MM.1S (cell line): Measurements from ENCODE around the gene ING4.

Experiments used
- DNase-seq: peaks from one replicate; pipeline ENCODE4 v3.0.0-alpha.2; 2015
- H2AFZ ChIP-seq: fragments of 300-600 bp; sonication (generic); 2 replicates; pipeline ENCODE4 v1.6.0; 2016; ENCODE audit warnings: antibody characterized with exemption, low read length
- H3F3A ChIP-seq: fragments of 300-600 bp; sonication (generic); 2 replicates; pipeline ENCODE4 v1.6.1; 2016; ENCODE audit warnings: mild to moderate bottlenecking, antibody characterized with exemption, low read length, moderate library complexity, mixed read lengths; ENCODE audit not compliant: insufficient read depth
- H3K27ac ChIP-seq: fragments of 300-600 bp; sonication (generic); 2 replicates; pipeline ENCODE4 v1.5.1; 2016; ENCODE audit warnings: mild to moderate bottlenecking, low read length
- H3K27me3 ChIP-seq: fragments of 300-600 bp; sonication (generic); replicated peaks from 2 replicates; pipeline ENCODE4 v1.6.0; 2016; ENCODE audit warnings: low read length; ENCODE audit not compliant: insufficient read depth
- H3K36me3 ChIP-seq: fragments of 300-600 bp; sonication (generic); replicated peaks from 2 replicates; pipeline ENCODE4 v1.6.1; 2016; ENCODE audit warnings: mild to moderate bottlenecking, low read length, mixed read lengths; ENCODE audit not compliant: insufficient read depth
- H3K4me1 ChIP-seq: fragments of 300-600 bp; sonication (generic); 2 replicates; pipeline ENCODE4 v1.6.1; 2016; ENCODE audit warnings: low read length, mixed read lengths
- H3K4me2 ChIP-seq: fragments of 300-600 bp; sonication (generic); 2 replicates; pipeline ENCODE4 v1.6.0; 2016; ENCODE audit warnings: low read depth, low read length
- H3K4me3 ChIP-seq: fragments of 300-600 bp; sonication (generic); 2 replicates; pipeline ENCODE4 v1.5.1; 2016; ENCODE audit warnings: low read length, mixed read lengths
- H3K79me2 ChIP-seq: fragments of 300-600 bp; sonication (generic); 2 replicates; pipeline ENCODE4 v1.6.1; 2016; ENCODE audit warnings: mixed run types, low read length, mixed read lengths
- H3K9ac ChIP-seq: fragments of 300-600 bp; sonication (generic); 2 replicates; pipeline ENCODE4 v1.6.1; 2016; ENCODE audit warnings: low read length, mixed read lengths
- H3K9me2 ChIP-seq: fragments of 300-600 bp; sonication (generic); replicated peaks from 2 replicates; pipeline ENCODE4 v1.6.1; 2016; ENCODE audit warnings: mild to moderate bottlenecking, low read length, mixed read lengths; ENCODE audit not compliant: insufficient read depth
- H3K9me3 ChIP-seq: fragments of 300-600 bp; sonication (generic); replicated peaks from 2 replicates; pipeline ENCODE4 v1.6.1; 2016; ENCODE audit warnings: mild to moderate bottlenecking, low read length, mixed read lengths; ENCODE audit not compliant: insufficient read depth
- H4K20me1 ChIP-seq: fragments of 300-600 bp; sonication (generic); 2 replicates; pipeline ENCODE4 v1.6.1; 2016; ENCODE audit warnings: mild to moderate bottlenecking, low read length, moderate library complexity, mixed read lengths; ENCODE audit not compliant: insufficient read depth
- CTCF ChIP-seq: fragments of 300-600 bp; sonication (generic); IDR thresholded peaks from 2 replicates; pipeline ENCODE4 v1.5.1; 2016; ENCODE audit warnings: antibody characterized with exemption, low read length, mixed read lengths
- EZH2 ChIP-seq: fragments of 300-600 bp; sonication (generic); optimal IDR thresholded peaks from 2 replicates; pipeline ENCODE3; 2017; ENCODE audit warnings: low read depth, mild to moderate bottlenecking, antibody characterized with exemption, low read length, mixed read lengths
- EZH2phosphoT487 ChIP-seq: fragments of 300-600 bp; sonication (generic); IDR thresholded peaks from 2 replicates; pipeline ENCODE4 v1.6.1; 2018; ENCODE audit warnings: antibody characterized with exemption, low read length

The ING4 gene

GRCh38 chr12:6618483-6619225, 44.3 kb downstream of the ING4 start:
- Histone ChIP-seq H3K36me3 (no peaks in the 10 kb centered on the region), H3K4me3 (no peak overlapping the region), H3K27ac (no peak overlapping the region), H3F3A (peaks cover 6% of the 10 kb centered on the region; the same call in 1 of the 2 replicates), H3K79me2 (no peaks in the 10 kb centered on the region), H2AFZ (no peak overlapping the region), H3K27me3 (no peaks in the 10 kb centered on the region), H3K9me3 (no peaks in the 10 kb centered on the region), H3K9me2 (no peaks in the 10 kb centered on the region), H3K4me1 (no peaks in the 10 kb centered on the region), H4K20me1 (no peaks in the 10 kb centered on the region), H3K4me2 (no peak overlapping the region), H3K9ac (no peak overlapping the region)
- TF ChIP-seq EZH2 = no peak
- TF ChIP-seq CTCF = no peak
- TF ChIP-seq EZH2phosphoT487 = no peak
- DNase-seq = no peak

- H3K9ac ChIP-seq = no peak overlapping the region
Observed at GRCh38 chr12:6615802-6616201, 47.1 kb downstream of the ING4 start.

GRCh38 chr12:6614513-6615172, 48.3 kb downstream of the ING4 start:
- Histone ChIP-seq H3K9me2 (no peaks in the 10 kb centered on the region), H3K36me3 (no peaks in the 10 kb centered on the region), H3K4me1 (peaks cover 21% of the 10 kb centered on the region), H3K4me2 (no peak overlapping the region), H3K27ac (no peak overlapping the region), H3K9ac (no peak overlapping the region), H3K27me3 (no peaks in the 10 kb centered on the region), H4K20me1 (no peaks in the 10 kb centered on the region), H3K9me3 (no peaks in the 10 kb centered on the region), H3K4me3 (no peak overlapping the region), H2AFZ (no peak overlapping the region), H3F3A (peaks cover 14% of the 10 kb centered on the region; the same call in 1 of the 2 replicates), H3K79me2 (no peaks in the 10 kb centered on the region)
- TF ChIP-seq CTCF (no peak), EZH2 (no peak), EZH2phosphoT487 (no peak)
- no peak for DNase-seq

More at GRCh38 chr12:6615802-6616201, 47.1 kb downstream of the ING4 start:
- H3K79me2 ChIP-seq = no peaks in the 10 kb centered on the region
- H3K27ac ChIP-seq = no peak overlapping the region
- TF ChIP-seq EZH2phosphoT487 = no peak
- TF ChIP-seq EZH2 = no peak
- no peak for TF ChIP-seq CTCF
- H3K4me1 ChIP-seq = peaks cover 21% of the 10 kb centered on the region
- no peak for DNase-seq
- no peak overlapping the region for H3K4me3 ChIP-seq
- peaks cover 14% of the 10 kb centered on the region; the same call in 1 of the 2 replicates for H3F3A ChIP-seq
- no peak overlapping the region for H2AFZ ChIP-seq
- H3K27me3 ChIP-seq = no peaks in the 10 kb centered on the region
- no peaks in the 10 kb centered on the region for H4K20me1 ChIP-seq
- no peak overlapping the region for H3K4me2 ChIP-seq
- no peaks in the 10 kb centered on the region for H3K9me2 ChIP-seq
- H3K36me3 ChIP-seq = no peaks in the 10 kb centered on the region
- H3K9me3 ChIP-seq = no peaks in the 10 kb centered on the region
